CD4-positive, alpha-beta T cell treated with Interferon gamma for 1 hour (primary cell): ENCODE measurements around the gene ANKRD29.

Experiments used
- DNase-seq: peaks from one replicate; pipeline ENCODE4 v3.0.0-alpha.2; 2020

ANKRD29 gene

GRCh38 chr18:23612434-23613090 is 50.1 kb downstream of the ANKRD29 start:
- no peak for DNase-seq

GRCh38 chr18:23609390-23610023 is 53.2 kb downstream of the ANKRD29 start:
- no peak for DNase-seq

- no peak for DNase-seq
Measured at GRCh38 chr18:23608211-23608610, 54.5 kb downstream of the ANKRD29 start.

- no peak for DNase-seq
Measured at GRCh38 chr18:23605941-23606340, 56.8 kb downstream of the ANKRD29 start.

- no peak for DNase-seq
Measured at GRCh38 chr18:23599809-23600208, 62.9 kb downstream of the ANKRD29 start.

GRCh38 chr18:23596183-23596582 is 66.5 kb downstream of the ANKRD29 start:
- peak; percentile 35 for DNase-seq

GRCh38 chr18:23595591-23595990 is 67.1 kb downstream of the ANKRD29 start:
- DNase-seq: no peak

- DNase-seq: no peak
Measured at GRCh38 chr18:23593720-23594119, 69.0 kb downstream of the ANKRD29 start.

GRCh38 chr18:23592911-23593310 is 69.8 kb downstream of the ANKRD29 start:
- DNase-seq: no peak

- no peak for DNase-seq
Measured at GRCh38 chr18:23591011-23591410, 71.7 kb downstream of the ANKRD29 start.

- no peak for DNase-seq
Measured at GRCh38 chr18:23588836-23589560, 73.7 kb downstream of the ANKRD29 start.

- DNase-seq: no peak
Measured at GRCh38 chr18:23587220-23587642, 75.5 kb downstream of the ANKRD29 start.

- peak; percentile 93 for DNase-seq
Measured at GRCh38 chr18:23586249-23587196, 76.2 kb downstream of the ANKRD29 start, which contains the start of gene NPC1. NPC1 (minus strand) TSS chr18:23586506; CDS start chr18:23586343, 163 bp downstream.

GRCh38 chr18:23585897-23586248 is 76.8 kb downstream of the ANKRD29 start:
- DNase-seq: no peak

GRCh38 chr18:23585007-23585871 is 77.5 kb downstream of the ANKRD29 start:
- DNase-seq: peak; percentile 51

- DNase-seq: no peak
Measured at GRCh38 chr18:23584019-23584983, 78.4 kb downstream of the ANKRD29 start.

- no peak for DNase-seq
Measured at GRCh38 chr18:23583071-23583865, 79.4 kb downstream of the ANKRD29 start.

GRCh38 chr18:23580677-23581367 is 81.9 kb downstream of the ANKRD29 start:
- no peak for DNase-seq
